H1 (cell line): ENCODE data around the gene LIPI. TPM values are rescaled to one million over a fixed set of nuclear protein-coding genes. Genes with fewer than 3 reads are reported as not detected.

Experiments used
- CTCF ChIA-PET: fragments of 300-600 bp; sonication (Branson Sonifier 250); formaldehyde crosslinking; loops from one replicate; lab custom pipeline; 2021; ENCODE audit not compliant: partially characterized antibody; lab: Charles Lee
- POLR2A ChIA-PET: fragments of 300-600 bp; sonication (Branson Sonifier 250); formaldehyde crosslinking; loops from one replicate; lab custom pipeline; 2021; ENCODE audit warnings: inconsistent platforms; ENCODE audit not compliant: partially characterized antibody; lab: Charles Lee
- DNase-seq, 2 experiments: peaks; one replicate each; pipeline versions ENCODE4 v3.0.0 to v3.0.0-alpha.2; 2010 to 2022; ENCODE audit warnings: low spot score in 2 of 2, low read depth in 1 of 2, mixed read lengths in 1 of 2
- FAIRE-seq: peaks from 2 replicates; lab custom pipeline; 2011; peaks lifted over from hg19 to GRCh38; lab: Jason Lieb, UNC
- H2AFZ ChIP-seq: 2 replicates; pipeline ENCODE4 v1.8.1; 2012; ENCODE audit warnings: low read length, inconsistent platforms
- H2AK5ac ChIP-seq: 2 replicates; pipeline ENCODE4 v1.6.1; 2013; ENCODE audit warnings: low read depth, low read length
- H2BK120ac ChIP-seq: replicated peaks from 2 replicates; pipeline ENCODE3; 2013; ENCODE audit warnings: low read depth, low read length, inconsistent platforms
- H2BK12ac ChIP-seq: 2 replicates; pipeline ENCODE4 v1.6.1; 2013; ENCODE audit warnings: low read depth, low read length
- H2BK15ac ChIP-seq: 2 replicates; pipeline ENCODE4 v1.6.1; 2013; ENCODE audit warnings: low read length
- H2BK20ac ChIP-seq: 2 replicates; pipeline ENCODE4 v1.6.1; 2013; ENCODE audit warnings: low read length
- H2BK5ac ChIP-seq: 2 replicates; pipeline ENCODE4 v1.6.1; 2013; ENCODE audit warnings: low read depth, low read length
- H3K14ac ChIP-seq: 2 replicates; pipeline ENCODE4 v1.6.1; 2013; ENCODE audit warnings: inconsistent platforms; ENCODE audit not compliant: insufficient read length
- H3K18ac ChIP-seq: 2 replicates; pipeline ENCODE4 v1.6.1; 2013; ENCODE audit warnings: low read length; ENCODE audit errors: extremely low read depth
- H3K23ac ChIP-seq: 2 replicates; pipeline ENCODE4 v1.6.1; 2013; ENCODE audit warnings: inconsistent platforms; ENCODE audit not compliant: insufficient read length
- H3K23me2 ChIP-seq: 2 replicates; pipeline ENCODE4 v1.6.1; 2013; ENCODE audit warnings: low read depth, low read length
- H3K27ac ChIP-seq: 2 replicates; pipeline ENCODE4 v1.6.1; 2011; ENCODE audit warnings: low read depth, low read length, inconsistent platforms
- H3K27me3 ChIP-seq, 4 experiments: replicated peaks in 1 of 4; 1 replicate in 1 of 4; 2 replicates in 3 of 4; pipeline versions ENCODE4 v1.6.1 to v1.8.1; 2011 to 2013; ENCODE audit warnings: low read length in 3 of 4, mild to moderate bottlenecking in 3 of 4, inconsistent platforms in 2 of 4, mixed read lengths in 2 of 4, moderate library complexity in 1 of 4; ENCODE audit not compliant: control insufficient read depth in 3 of 4, insufficient read depth in 3 of 4; ENCODE audit errors: extremely low read depth in 1 of 4
- H3K36me3 ChIP-seq, 4 experiments: 2 replicates each; pipeline versions ENCODE4 v1.6.1 to v1.8.1; 2011 to 2013; ENCODE audit warnings: mild to moderate bottlenecking in 4 of 4, low read length in 3 of 4, moderate library complexity in 2 of 4, control low read depth in 1 of 4, inconsistent platforms in 1 of 4; ENCODE audit not compliant: insufficient read depth in 4 of 4, control insufficient read depth in 2 of 4
- H3K4ac ChIP-seq: replicated peaks from 2 replicates; pipeline ENCODE3; 2013; ENCODE audit warnings: low read length, low read depth, mixed read lengths, inconsistent platforms; ENCODE audit not compliant: insufficient read length
- H3K4me1 ChIP-seq, 4 experiments: replicated peaks in 1 of 4; 1 replicate in 1 of 4; 2 replicates in 3 of 4; pipeline versions ENCODE4 v1.6.1 to v1.8.1; 2011 to 2013; ENCODE audit warnings: low read length in 3 of 4, inconsistent platforms in 2 of 4, mixed read lengths in 1 of 4; ENCODE audit not compliant: insufficient read depth in 4 of 4, control insufficient read depth in 3 of 4
- H3K4me2 ChIP-seq, 2 experiments: 2 replicates each; pipeline versions ENCODE4 v1.6.1 to v1.8.1; 2011 to 2013; ENCODE audit warnings: low read depth in 2 of 2, low read length in 2 of 2, control low read depth in 1 of 2, inconsistent platforms in 1 of 2, mild to moderate bottlenecking in 1 of 2; ENCODE audit not compliant: insufficient read depth in 1 of 2
- H3K4me3 ChIP-seq, 4 experiments: fragments of 200-600, 300-600 bp in 1 of 4; sonication (generic), shearing (Covaris generic), sonication (Bioruptor Twin) in 1 of 4; 2 replicates each; pipeline versions ENCODE4 v1.5.1 to v1.8.1; 2011 to 2016; ENCODE audit warnings: low read length in 4 of 4, low read depth in 3 of 4, control low read depth in 2 of 4, inconsistent platforms in 2 of 4, mild to moderate bottlenecking in 2 of 4, mixed read lengths in 1 of 4, moderate library complexity in 1 of 4; ENCODE audit not compliant: insufficient read depth in 2 of 4; ENCODE audit errors: extremely low read depth in 1 of 4
- H3K56ac ChIP-seq: replicated peaks from 2 replicates; pipeline ENCODE3; 2013; ENCODE audit warnings: low read depth, mild to moderate bottlenecking, mixed read lengths, low read length, inconsistent platforms; ENCODE audit not compliant: insufficient read length
- H3K79me1 ChIP-seq: 2 replicates; pipeline ENCODE4 v1.6.1; 2013; ENCODE audit warnings: low read depth, low read length, control low read depth
- H3K79me2 ChIP-seq, 2 experiments: 2 replicates each; pipeline versions ENCODE4 v1.6.1 to v1.8.1; 2012 to 2013; ENCODE audit warnings: low read length in 2 of 2, mild to moderate bottlenecking in 2 of 2, inconsistent platforms in 1 of 2; ENCODE audit not compliant: insufficient read depth in 2 of 2, control insufficient read depth in 1 of 2
- H3K9ac ChIP-seq, 4 experiments: replicated peaks in 1 of 4; 1 replicate in 1 of 4; 2 replicates in 3 of 4; pipeline versions ENCODE4 v1.6.1 to v1.8.1; 2011 to 2013; ENCODE audit warnings: low read depth in 3 of 4, low read length in 3 of 4, control low read depth in 2 of 4, mild to moderate bottlenecking in 2 of 4, moderate library complexity in 2 of 4, inconsistent platforms in 1 of 4; ENCODE audit errors: extremely low read depth in 1 of 4
- H3K9me3 ChIP-seq, 2 experiments: 2 replicates each; pipeline versions ENCODE4 v1.6.1 to v1.8.1; 2012 to 2013; ENCODE audit warnings: mild to moderate bottlenecking in 2 of 2, moderate library complexity in 2 of 2, control low read depth in 1 of 2, inconsistent platforms in 1 of 2, low read depth in 1 of 2, low read length in 1 of 2, mixed read lengths in 1 of 2; ENCODE audit not compliant: insufficient read depth in 2 of 2
- H4K20me1 ChIP-seq, 2 experiments: replicated peaks in 1 of 2; 2 replicates each; pipeline versions ENCODE3 to v1.8.1; 2011 to 2013; ENCODE audit warnings: inconsistent platforms in 2 of 2, low read length in 2 of 2, mild to moderate bottlenecking in 1 of 2; ENCODE audit not compliant: insufficient read depth in 2 of 2, control insufficient read depth in 1 of 2
- H4K5ac ChIP-seq: 2 replicates; pipeline ENCODE4 v1.6.1; 2013; ENCODE audit warnings: low read length, low read depth, mixed read lengths, inconsistent platforms; ENCODE audit not compliant: insufficient read length
- H4K8ac ChIP-seq: 2 replicates; pipeline ENCODE4 v1.8.0; 2013; ENCODE audit warnings: mild to moderate bottlenecking, moderate library complexity, low read length, inconsistent platforms; ENCODE audit not compliant: insufficient read depth; ENCODE audit errors: extremely low read depth
- H4K91ac ChIP-seq: replicated peaks from 2 replicates; pipeline ENCODE3; 2013; ENCODE audit warnings: low read length, mixed read lengths, inconsistent platforms; ENCODE audit not compliant: insufficient read length
- BCL11A ChIP-seq, 2 experiments: IDR thresholded peaks; one replicate each; pipeline ENCODE4 v1.6.1; 2011; ENCODE audit warnings: low read depth in 2 of 2, low read length in 2 of 2, mild to moderate bottlenecking in 2 of 2
- CHD1 ChIP-seq: IDR thresholded peaks from 2 replicates; pipeline ENCODE4 v1.6.1; 2012; ENCODE audit warnings: low read depth, low read length, improper control_type of control experiment
- EGR1 ChIP-seq: IDR thresholded peaks from 2 replicates; pipeline ENCODE4 v1.6.1; 2011; ENCODE audit warnings: low read depth, low read length, borderline replicate concordance
- KDM4A ChIP-seq: IDR thresholded peaks from one replicate; pipeline ENCODE4 v1.7.1; 2012; ENCODE audit warnings: low read depth, mild to moderate bottlenecking, moderate library complexity, low read length, inconsistent platforms; ENCODE audit not compliant: severe bottlenecking
- MAFK ChIP-seq: IDR thresholded peaks from 2 replicates; pipeline ENCODE4 v1.6.1; 2012; ENCODE audit warnings: low read depth, mild to moderate bottlenecking, improper control_type of control experiment, low read length
- NANOG ChIP-seq: IDR thresholded peaks from 2 replicates; pipeline ENCODE4 v1.6.1; 2011; ENCODE audit warnings: low read length, low read depth, mild to moderate bottlenecking, inconsistent platforms; ENCODE audit not compliant: insufficient read depth, poor library complexity, severe bottlenecking
- NRF1 ChIP-seq: IDR thresholded peaks from 2 replicates; pipeline ENCODE4 v1.6.1; 2011; ENCODE audit warnings: mild to moderate bottlenecking, low read depth, low read length, improper control_type of control experiment
- SIN3A ChIP-seq, 2 experiments: IDR thresholded peaks in 1 of 2; conservative IDR thresholded peaks in 1 of 2; 2 replicates each; pipeline ENCODE4 v1.6.1; 2011 to 2012; ENCODE audit warnings: low read length in 2 of 2, improper control_type of control experiment in 1 of 2, low read depth in 1 of 2, mild to moderate bottlenecking in 1 of 2
- SIX5 ChIP-seq: IDR thresholded peaks from 2 replicates; pipeline ENCODE4 v1.6.1; 2011; ENCODE audit warnings: mild to moderate bottlenecking, low read depth, low read length
- TCF12 ChIP-seq: IDR thresholded peaks from 2 replicates; pipeline ENCODE4 v1.6.1; 2011; ENCODE audit warnings: low read depth, mild to moderate bottlenecking, low read length
- TEAD4 ChIP-seq: IDR thresholded peaks from 2 replicates; pipeline ENCODE4 v1.6.1; 2012; ENCODE audit warnings: low read depth, low read length, inconsistent platforms, mixed read lengths
- WGBS, 2 experiments: shearing (Covaris generic) in 1 of 2; methylation state at CpG; one replicate each; pipeline versions ENCODE4 v1.1.6 to v1.1.7; 2013 to 2015; ENCODE audit warnings: low lambda C conversion rate in 2 of 2, mixed read lengths in 2 of 2, inconsistent platforms in 1 of 2, low coverage in 1 of 2, missing lambda C conversion rate in 1 of 2; ENCODE audit not compliant: insufficient replicate concordance in 2 of 2, insufficient coverage in 1 of 2, insufficient read length in 1 of 2; ENCODE audit errors: extremely low coverage in 1 of 2, missing lambda C conversion rate in 1 of 2; 5-methylcytosine and 5-hydroxymethylcytosine counted together
- polyA plus RNA-seq, 7 experiments: library from polyadenylated mRNA; depleted of rRNA in 3 of 7; stranded (reverse) in 5 of 7; unstranded in 2 of 7; fragments of >200 nt in 5 of 7; fragments of 200-250 nt in 2 of 7; gene quantifications; 1 replicate in 5 of 7; 2 replicates in 1 of 7; 4 replicates in 1 of 7; pipeline versions ENCODE4 v1.2.1 to v1.2.3, GENCODE V29; 2011 to 2013; ENCODE audit warnings: missing spikeins in 2 of 7, mixed read lengths in 2 of 7
- total RNA-seq: library from RNA; stranded (reverse); fragmentation: NEBNext Ultra II Directional; extraction: Animal tissue kit (Norgen Biotek cat#: 25700); gene quantifications from 2 replicates; pipeline ENCODE4 v1.2.1, GENCODE V29; 2021

LIPI gene
- total and polyA plus RNA-seq, 2 of the 8 experiments (the other 6 are each of a cell fraction or from before 2014, with no cell fraction given), result not detected

DNA sequence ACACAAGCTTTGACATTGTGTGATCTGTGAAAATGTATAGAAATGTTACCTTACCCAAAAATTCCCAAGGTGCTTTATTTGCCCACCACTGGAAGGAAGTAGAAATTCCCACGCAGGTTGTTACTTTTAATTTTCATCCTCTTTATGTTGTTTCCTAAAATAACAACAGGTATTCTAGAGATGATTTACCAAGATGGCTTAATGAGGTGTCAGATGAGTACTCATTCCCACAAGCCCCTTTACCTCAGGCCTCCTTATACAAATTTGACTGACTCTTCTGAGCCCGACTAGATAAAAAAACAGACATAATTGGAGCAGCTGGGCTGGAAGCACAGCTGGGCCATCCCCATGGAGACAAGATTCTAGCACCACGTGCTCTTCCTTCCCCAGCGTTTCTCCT, 114.6 kb downstream of the LIPI start:
- Histone ChIP-seq H2AFZ (no peak overlapping the region), H3K4me2 (no peak overlapping the region), H3K4me1 (no peaks in the 10 kb centered on the region), H3K9ac (no peak overlapping the region), H2BK12ac (no peak overlapping the region), H2BK120ac (no peak overlapping the region), H3K4ac (no peak overlapping the region), H3K23me2 (peaks cover 6% of the 10 kb centered on the region; the same call in 1 of the 2 replicates), H3K4me3 (no peak overlapping the region), H4K20me1 (peaks cover 0 to 4% of the 10 kb centered on the region in 2 experiments), H3K79me1 (no peaks in the 10 kb centered on the region), H3K27me3 (no peaks in the 10 kb centered on the region), H2BK15ac (no peak overlapping the region), H3K18ac (no peak overlapping the region), H4K91ac (no peak overlapping the region), H3K27ac (no peak overlapping the region), H4K5ac (no peak overlapping the region), H3K79me2 (no peaks in the 10 kb centered on the region), H2BK20ac (no peak overlapping the region), H3K36me3 (peaks cover 0 to 13% (median 5%) of the 10 kb centered on the region in 4 experiments; a peak in 2 of 8 replicates), H3K14ac (no peak overlapping the region), H3K9me3 (no peaks in the 10 kb centered on the region), H2BK5ac (no peak overlapping the region), H3K56ac (no peak overlapping the region), H3K23ac (no peak overlapping the region), H2AK5ac (no peak overlapping the region), H4K8ac (no peak overlapping the region)
- DNase-seq, result no peak
- no peak for TF ChIP-seq EGR1
- no peak for TF ChIP-seq KDM4A
- no peak for TF ChIP-seq NRF1
- no peak for TF ChIP-seq BCL11A (IDR thresholded peaks at IDR 0.05; ENCODE audit: low read depth in 2 of 2, low read length in 2 of 2)
- no peak for TF ChIP-seq CHD1
- no peak for TF ChIP-seq SIX5
- TF ChIP-seq NANOG, result no peak
- no peak for TF ChIP-seq TEAD4
- no peak for TF ChIP-seq TCF12
- TF ChIP-seq MAFK, result no peak
- TF ChIP-seq SIN3A (conservative IDR thresholded peaks at IDR 0.05 in 1 of 2, IDR thresholded peaks at IDR 0.05 in 1 of 2; ENCODE audit: low read depth in 1 of 2, low read length in 2 of 2), result no peak
- POLR2A ChIA-PET, result no interaction called here
- no peak for FAIRE-seq
- 83% methylated on average over 4 of the region's 4 CpGs; no CpG with 5 or more reads in 1 of the 2 experiments for WGBS, 2 experiments
- CTCF ChIA-PET, result interaction anchor here (0.6 kb wide), 1 partner anchor 18 kb away, joined by 4 read pairs; no protein-coding TSS in a partner anchor
